Renal pelvis (tissue), 4 donors: ENCODE measurements around the gene FKBP4. TPM values are rescaled to one million over a fixed set of nuclear protein-coding genes. Genes with fewer than 3 reads are reported as not detected.

Experiments
- DNase-seq: peaks from one replicate; pipeline ENCODE4 v3.0.0-alpha.2; 2013
- polyA plus RNA-seq, 3 donors: library from polyadenylated mRNA; unstranded; fragments of 120-200 nt; gene quantifications; one replicate each; pipeline ENCODE4 v1.2.1, GENCODE V29; 2013; ENCODE audit not compliant: insufficient read length in 3 of 3

The FKBP4 gene
- polyA plus RNA-seq, 3 donors = 119 to 154 (median 129) TPM

- no peak for DNase-seq
These were observed 22.4 kb upstream of the FKBP4 start for GRCh38 chr12:2772370-2772769.

GRCh38 chr12:2773199-2773875, 21.4 kb upstream of the FKBP4 start:
- DNase-seq = no peak

- DNase-seq = no peak
These were observed 19.3 kb upstream of the FKBP4 start for GRCh38 chr12:2775431-2775830.

GRCh38 chr12:2776129-2776806, 18.5 kb upstream of the FKBP4 start:
- no peak for DNase-seq

- no peak for DNase-seq
These were observed 15.5 kb upstream of the FKBP4 start for GRCh38 chr12:2779281-2779680.

DNA sequence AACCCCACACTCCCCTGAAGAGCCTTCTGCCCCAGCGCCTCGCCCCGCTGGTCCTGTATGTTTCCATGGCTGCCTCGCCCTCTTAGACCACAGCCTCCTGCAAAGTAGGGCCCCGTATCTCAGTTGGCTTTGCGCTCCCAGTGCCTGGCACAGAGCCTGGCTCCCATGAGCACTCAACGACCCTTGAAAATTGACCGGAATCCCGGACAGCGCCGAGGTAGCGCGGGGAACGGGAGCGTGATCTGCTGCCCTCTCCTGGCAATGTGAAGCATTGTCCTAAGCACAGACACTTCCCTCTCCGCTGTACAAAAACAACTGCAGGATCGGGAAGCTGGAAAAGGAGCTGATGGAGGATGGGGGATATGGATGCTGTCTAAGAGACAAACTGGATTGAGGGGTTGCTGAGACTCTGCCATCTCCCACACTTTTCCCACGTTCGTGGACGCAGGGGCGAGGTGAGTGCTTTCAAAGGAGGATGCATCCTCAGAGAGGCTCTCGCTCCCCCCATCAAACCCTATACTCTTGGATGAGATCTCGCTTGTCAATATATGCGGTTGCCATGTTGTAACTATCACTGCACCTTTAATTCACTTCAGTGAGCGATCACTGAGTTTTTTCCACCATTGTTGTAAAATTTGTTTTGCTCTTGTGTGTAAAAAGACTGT, 10.7 kb upstream of the FKBP4 start:
- DNase-seq = no peak

- DNase-seq = no peak
These were observed 9.8 kb upstream of the FKBP4 start for GRCh38 chr12:2785017-2785416.

DNA sequence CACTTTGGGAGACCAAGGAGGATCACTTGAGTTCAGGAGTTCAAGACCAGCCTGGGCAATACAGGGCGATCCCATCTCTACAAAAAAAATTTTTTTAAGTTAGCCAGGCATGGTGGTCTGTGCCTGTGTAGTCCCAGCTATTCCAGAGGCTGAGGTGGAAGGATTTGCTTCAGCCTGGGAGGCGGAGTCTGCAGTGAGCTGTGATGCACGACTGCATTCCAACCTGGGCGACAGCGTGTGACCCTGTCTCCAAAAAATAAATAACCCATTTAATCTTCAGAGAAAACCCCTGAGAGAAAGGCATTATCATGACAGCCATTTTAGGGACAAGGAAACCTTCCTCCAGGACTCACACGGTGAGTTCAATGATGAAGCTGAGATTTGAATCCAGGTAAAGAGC, 3.7 kb upstream of the FKBP4 start:
- DNase-seq = no peak

DNA sequence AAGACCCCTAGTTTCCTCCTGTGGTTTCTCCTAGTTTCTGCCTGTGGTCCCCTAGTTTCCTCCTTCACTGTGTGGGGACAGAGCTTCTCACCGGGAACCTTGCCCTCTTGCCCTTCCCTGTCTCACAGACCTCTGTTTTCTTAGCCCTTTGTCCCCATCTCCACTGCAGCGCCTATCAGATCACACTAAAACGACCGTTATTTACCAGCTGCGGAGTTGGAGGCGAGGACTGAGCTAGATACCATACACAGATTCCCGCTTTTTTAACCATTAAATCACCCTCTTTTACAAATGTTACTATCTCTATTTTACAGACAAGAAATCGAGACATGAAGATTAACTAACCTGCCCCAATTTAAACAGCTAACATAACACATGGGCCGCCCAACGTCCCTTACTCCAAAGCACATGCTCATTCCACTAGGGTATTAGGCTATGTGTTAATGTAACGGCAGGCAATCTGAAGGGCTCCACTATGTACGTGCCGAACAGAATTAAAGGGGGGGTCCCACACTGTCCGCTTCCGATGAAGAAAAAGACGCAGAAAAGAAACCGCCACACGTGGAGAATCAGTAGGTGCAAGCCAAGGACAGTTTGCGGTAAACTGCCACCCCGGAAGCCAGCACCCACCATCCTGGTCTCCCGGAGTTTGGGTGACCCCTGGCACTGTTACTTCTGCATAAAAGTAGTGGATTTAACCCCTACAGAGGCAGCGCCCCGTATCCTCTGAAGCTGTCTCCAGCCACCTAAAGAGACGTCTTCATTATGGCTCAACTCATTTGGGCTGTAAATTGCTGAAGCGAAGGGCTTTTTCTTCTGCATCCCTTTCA, 1.9 kb upstream of the FKBP4 start:
- no peak for DNase-seq

GRCh38 chr12:2793561-2793960, 1.2 kb upstream of the FKBP4 start:
- DNase-seq = no peak

DNA sequence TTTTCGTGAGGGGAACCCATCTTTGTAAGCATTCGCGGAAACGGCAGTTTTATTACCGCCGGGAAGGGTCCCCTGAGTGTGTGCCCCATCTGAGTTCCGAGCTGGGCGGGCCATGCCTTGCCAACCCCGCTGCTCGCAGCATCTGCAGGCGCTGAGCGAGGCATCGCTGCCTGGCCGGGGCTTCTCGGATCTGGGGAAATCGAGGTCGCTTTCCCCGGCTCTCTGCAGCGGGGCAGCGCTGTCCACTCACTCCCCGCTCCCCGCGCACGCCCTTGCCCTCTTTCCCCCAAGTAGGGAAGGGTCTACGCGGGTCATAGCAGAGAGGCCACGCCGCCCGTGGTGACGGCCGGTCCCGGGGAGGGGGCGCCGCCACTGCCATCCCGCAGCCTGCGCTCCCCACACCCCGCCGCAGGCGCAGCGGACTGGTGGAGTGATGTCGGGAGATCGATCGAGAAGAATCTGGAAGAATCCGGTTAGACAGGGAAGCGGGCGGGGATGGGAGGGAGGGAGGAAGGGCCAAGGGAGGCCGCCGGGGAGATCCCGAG, 507 bp upstream of the FKBP4 start:
- no peak for DNase-seq

- no peak for DNase-seq
These were observed 769 bp downstream of the FKBP4 start for GRCh38 chr12:2795291-2796186.

DNA sequence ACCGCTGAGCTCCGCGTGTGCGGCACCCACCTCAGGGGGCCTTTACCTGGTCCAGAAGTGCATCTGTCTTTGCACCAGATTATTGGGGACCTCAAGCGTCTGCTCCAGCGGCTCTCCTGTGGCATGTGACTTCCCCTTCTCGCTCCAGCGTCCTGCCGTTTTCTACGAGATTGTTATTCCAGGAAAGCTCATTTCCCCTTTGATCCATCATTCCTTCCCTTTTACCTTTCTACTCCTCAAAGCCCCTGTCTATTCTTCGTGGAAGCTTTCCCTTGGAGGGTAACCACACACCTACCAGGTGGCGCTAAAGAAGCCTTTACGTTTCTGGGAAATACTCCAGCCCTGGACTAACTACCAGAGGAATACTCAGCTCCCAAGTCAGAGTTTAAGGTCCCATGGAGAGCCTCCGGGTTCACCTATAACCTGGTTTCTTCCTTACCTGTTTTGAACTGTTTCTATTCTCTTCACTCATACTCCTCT, 1.5 kb downstream of the FKBP4 start:
- no peak for DNase-seq

GRCh38 chr12:2797721-2798418, 3.1 kb downstream of the FKBP4 start:
- no peak for DNase-seq

DNA sequence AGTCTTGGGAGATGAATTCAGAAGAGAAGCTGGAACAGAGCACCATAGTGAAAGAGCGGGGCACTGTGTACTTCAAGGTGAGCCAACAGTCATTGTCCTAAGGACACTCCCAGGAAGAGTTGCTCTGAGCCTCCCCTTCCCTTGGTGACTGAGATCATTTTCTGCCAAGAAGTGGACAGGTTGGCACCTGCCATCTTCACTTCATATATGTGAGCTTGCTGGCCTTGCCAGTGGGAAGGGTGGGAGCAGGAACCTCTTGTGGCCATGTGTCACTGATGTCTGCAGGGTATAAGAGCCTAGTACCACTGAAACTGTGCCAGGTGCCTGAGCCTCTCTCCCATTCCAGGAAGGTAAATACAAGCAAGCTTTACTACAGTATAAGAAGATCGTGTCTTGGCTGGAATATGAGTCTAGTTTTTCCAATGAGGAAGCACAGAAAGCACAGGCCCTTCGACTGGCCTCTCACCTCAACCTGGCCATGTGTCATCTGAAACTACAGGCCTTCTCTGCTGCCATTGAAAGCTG, 5.3 kb downstream of the FKBP4 start:
- DNase-seq = no peak

DNA sequence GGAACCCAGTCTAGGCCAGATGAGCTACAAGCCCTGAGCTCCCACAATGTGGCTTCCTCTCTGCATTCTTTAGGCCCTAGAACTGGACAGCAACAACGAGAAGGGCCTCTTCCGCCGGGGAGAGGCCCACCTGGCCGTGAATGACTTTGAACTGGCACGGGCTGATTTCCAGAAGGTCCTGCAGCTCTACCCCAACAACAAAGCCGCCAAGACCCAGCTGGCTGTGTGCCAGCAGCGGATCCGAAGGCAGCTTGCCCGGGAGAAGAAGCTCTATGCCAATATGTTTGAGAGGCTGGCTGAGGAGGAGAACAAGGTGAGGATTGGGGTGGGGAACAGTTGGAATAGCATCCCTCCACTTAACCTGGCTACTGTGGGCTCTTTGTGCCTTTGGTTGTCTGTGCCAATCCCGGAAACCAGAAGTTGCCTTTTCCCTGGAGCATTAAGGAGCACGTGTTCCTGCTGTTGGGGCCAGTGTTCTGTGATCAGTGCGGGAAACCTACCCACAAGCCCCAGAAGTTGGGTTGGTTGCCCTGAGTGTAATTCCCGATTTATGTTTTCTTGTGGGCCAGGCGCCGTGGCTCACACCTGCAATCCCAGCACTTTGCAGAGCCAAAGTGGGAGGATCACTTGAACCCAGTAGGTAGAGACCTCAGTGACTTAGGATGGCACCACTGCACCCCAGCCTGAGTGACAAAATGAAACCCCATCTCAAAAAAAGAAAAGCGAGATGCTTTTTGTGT, 6.4 kb downstream of the FKBP4 start:
- no peak for DNase-seq

GRCh38 chr12:2803635-2804392, 9.0 kb downstream of the FKBP4 start:
- DNase-seq = no peak

DNA sequence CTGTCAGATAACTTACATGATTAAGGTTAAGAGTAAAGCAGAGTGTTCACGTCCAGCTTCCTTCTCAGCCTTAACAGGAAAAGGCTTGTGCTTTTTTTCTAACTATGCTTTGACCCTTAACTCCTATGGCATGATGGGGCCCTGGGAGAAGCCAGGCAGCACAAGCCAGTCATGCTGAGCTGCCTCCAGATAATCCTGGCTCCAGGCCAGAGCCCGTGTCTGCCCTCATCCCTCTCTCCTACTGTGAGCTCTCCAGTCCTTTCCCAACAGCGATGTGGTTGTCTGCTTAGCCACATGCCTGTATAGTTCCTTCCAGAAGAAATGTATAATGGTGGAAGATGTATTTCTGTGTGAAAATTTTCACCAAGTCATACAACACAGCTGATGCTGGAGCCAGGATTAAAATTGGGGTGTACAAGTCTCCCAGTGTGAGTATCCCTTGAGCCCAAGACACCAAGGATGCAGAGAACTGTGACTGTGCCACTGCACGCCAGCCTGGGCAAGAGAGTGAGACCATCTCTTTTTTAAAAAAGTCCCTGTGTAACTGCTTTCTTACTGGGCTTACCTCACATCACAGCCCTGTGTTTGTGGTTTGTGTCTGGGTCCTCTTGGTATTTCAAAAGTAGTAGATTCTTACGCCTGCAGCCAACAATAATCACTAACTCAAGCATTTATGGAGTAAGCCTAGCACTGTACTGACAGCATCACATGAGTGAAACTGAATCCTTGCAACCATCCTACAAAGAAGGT, 9.8 kb downstream of the FKBP4 start:
- no peak for DNase-seq
